ENCODE data around the gene HYKK. TPM values are rescaled to one million over a fixed set of nuclear protein-coding genes. Genes with fewer than 3 reads are reported as not detected.

The HYKK gene
- total and polyA plus RNA-seq, 2 of the 13 experiments (the other 11 are each of a cell fraction or from before 2014, with no cell fraction given), result 3.5 to 5.4 TPM

- H3K79me2 ChIP-seq (ENCODE audit: insufficient read depth, low read length), result peaks cover 1% of the 10 kb centered on the region
- H2AFZ ChIP-seq (ENCODE audit: low read length), result peak within 1 kb of the TSS; percentile 69
- peak within 1 kb of the TSS; percentile 61 to 80 (median 73) for H3K4me3 ChIP-seq (replicated peaks in 1 of 3; ENCODE audit: insufficient read depth in 1 of 3, low read depth in 2 of 3, low read length in 3 of 3)
- POLR2A ChIA-PET, result interaction anchor here (0.7 to 2.6 kb wide), 9 partner anchors 9 to 261 kb away, joined by 3 to 40 read pairs (median 4); partner anchors contain the start of genes HYKK, IREB2 and PSMA4
- CTCF ChIA-PET (ENCODE audit: low intra/inter-chr PET ratio, low total read pairs), result no interaction called here
- in situ Hi-C loops (cut with HindIII; ENCODE audit: extremely low pct_ligation_motif_present, low pct_unique_long_range_greater_than_20kb), result no loop called here
- no peaks in the 10 kb centered on the region for H3K9me3 ChIP-seq (ENCODE audit: low read length)
- WGBS (ENCODE audit: low lambda C conversion rate), result 2% methylated on average over 15 of the region's 75 CpGs
- no peaks in the 10 kb centered on the region for H3K36me3 ChIP-seq (replicated peaks in 1 of 2; ENCODE audit: control insufficient read depth in 1 of 2, insufficient read depth in 2 of 2, low read length in 2 of 2)
- H3K27me3 ChIP-seq (ENCODE audit: control insufficient read depth in 1 of 2, insufficient read depth in 2 of 2, low read length in 2 of 2), result no peaks in the 10 kb centered on the region
- H3K9ac ChIP-seq (ENCODE audit: insufficient read depth, low read depth, low read length), result peak within 1 kb of the TSS; percentile 53
- intact Hi-C loops (cut with micrococcal nuclease; ENCODE audit: unreplicated experiment), result loop anchor here (1.0 to 10.0 kb wide), 3 partner anchors 25 to 261 kb away; partner anchors contain the start of genes HYKK and PSMA4
- H3K4me2 ChIP-seq (ENCODE audit: low read depth, low read length), result peak within 1 kb of the TSS; percentile 91
- ATAC-seq (peak; percentile 91), FAIRE-seq (no peak), DNase-seq (ENCODE audit: low spot score) (peak; percentile 75)
- H3K4me1 ChIP-seq (ENCODE audit: insufficient read depth, low read length), result peaks cover 18% of the 10 kb centered on the region
- BruUV-seq (replicated peaks), result no TSS peak
- no peaks in the 10 kb centered on the region for H4K20me1 ChIP-seq (ENCODE audit: insufficient read depth, low read length)
- no peak within 1 kb of the TSS for H3K27ac ChIP-seq (ENCODE audit: extremely low read length, insufficient read depth, low read length)
- 0 out of 2 replicates have a peak, but pooled peaks have one; percentile 4 for TF ChIP-seq SALL1 (CRISPR knock-in tag; IDR thresholded peaks at IDR 0.05)
- no peak for TF ChIP-seq SP1 (IDR thresholded peaks at IDR 0.05)
- peak; percentile 48; the same call in 1 of the 2 replicates for TF ChIP-seq SP1 (CRISPR knock-in tag; IDR thresholded peaks at IDR 0.05)
- peak; percentile 75 to 79 for TF ChIP-seq POLR2A (IDR thresholded peaks at IDR 0.05; ENCODE audit: insufficient read depth in 1 of 2, low read depth in 2 of 2, low read length in 2 of 2)
- 0 out of 3 replicates have a peak, but pooled peaks have one; percentile 23 for TF ChIP-seq MXI1 (IDR thresholded peaks at IDR 0.05; ENCODE audit: borderline replicate concordance, low read depth, low read length)
- no peak for TF ChIP-seq RFX1 (IDR thresholded peaks at IDR 0.05)
- TF ChIP-seq ATF7-NPFF (CRISPR knock-in tag; IDR thresholded peaks at IDR 0.05; ENCODE audit: low read depth), result peak; percentile 63; the same call in 1 of the 2 replicates
- peak; percentile 35; the same call in 1 of the 2 replicates for TF ChIP-seq UBTF (CRISPR knock-in tag; IDR thresholded peaks at IDR 0.05)
- TF ChIP-seq RORA (CRISPR knock-in tag; IDR thresholded peaks at IDR 0.05), result no peak
- TF ChIP-seq SNAPC5 (CRISPR knock-in tag; IDR thresholded peaks at IDR 0.05; ENCODE audit: borderline replicate concordance), result no peak
- TF ChIP-seq DDIT3 (CRISPR knock-in tag; IDR thresholded peaks at IDR 0.05), result no peak
- TF ChIP-seq ZMYM3 (CRISPR knock-in tag; IDR thresholded peaks at IDR 0.05), result 0 out of 2 replicates have a peak, but pooled peaks have one; percentile 15
- TF ChIP-seq ZNF891 (CRISPR knock-in tag; IDR thresholded peaks at IDR 0.05), result peak; percentile 44; the same call in 1 of the 2 replicates
- TF ChIP-seq PHF20 (CRISPR knock-in tag; IDR thresholded peaks at IDR 0.05), result peak; percentile 21; the same call in 1 of the 2 replicates
- no peak for TF ChIP-seq ZNF570 (CRISPR knock-in tag; IDR thresholded peaks at IDR 0.05; ENCODE audit: borderline replicate concordance)
- TF ChIP-seq ARID4A (CRISPR knock-in tag; IDR thresholded peaks at IDR 0.05; ENCODE audit: borderline replicate concordance), result peak; percentile 12; the same call in 1 of the 2 replicates
- peak; percentile 51; the same call in 1 of the 2 replicates for TF ChIP-seq GABPB1 (CRISPR knock-in tag; IDR thresholded peaks at IDR 0.05)
Observed at GRCh38 chr15:78565097-78565950, 57.9 kb downstream of the HYKK start, which contains the start of gene CHRNA5. Gene CHRNA5, plus strand, starts transcription at chr15:78565520. Its CDS starts 200 bp downstream, at chr15:78565720.

Data from HepG2 (cell line).